ENCODE results near the gene NMB.
A peak's percentile ranks its signal among the peaks of the same experiment; 100 is the strongest.

The NMB gene

DNA sequence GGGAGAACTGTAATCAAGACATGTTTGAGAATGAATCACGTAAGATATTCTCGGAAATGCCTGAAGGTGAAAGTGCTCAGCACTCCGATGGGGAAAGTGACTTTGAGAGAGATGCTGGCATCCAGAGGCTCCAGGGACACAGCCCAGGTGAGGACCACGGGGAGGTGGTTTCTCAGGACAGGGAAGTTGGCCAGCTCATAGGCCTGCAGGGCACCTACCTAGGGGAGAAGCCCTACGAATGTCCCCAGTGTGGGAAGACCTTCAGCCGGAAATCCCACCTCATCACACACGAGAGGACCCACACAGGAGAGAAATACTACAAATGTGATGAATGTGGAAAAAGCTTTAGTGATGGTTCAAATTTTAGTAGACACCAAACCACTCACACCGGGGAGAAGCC is 37.4 kb downstream of the NMB start:
- TF ChIP-seq CTCF (IDR thresholded peaks at IDR 0.05; ENCODE audit: low read depth, low read length, missing control alignments) = no peak
- H3K4me3 ChIP-seq (ENCODE audit: low read depth, low read length) = no peak overlapping the region
- DNase-seq (ENCODE audit: low read depth) = no peak

DNA sequence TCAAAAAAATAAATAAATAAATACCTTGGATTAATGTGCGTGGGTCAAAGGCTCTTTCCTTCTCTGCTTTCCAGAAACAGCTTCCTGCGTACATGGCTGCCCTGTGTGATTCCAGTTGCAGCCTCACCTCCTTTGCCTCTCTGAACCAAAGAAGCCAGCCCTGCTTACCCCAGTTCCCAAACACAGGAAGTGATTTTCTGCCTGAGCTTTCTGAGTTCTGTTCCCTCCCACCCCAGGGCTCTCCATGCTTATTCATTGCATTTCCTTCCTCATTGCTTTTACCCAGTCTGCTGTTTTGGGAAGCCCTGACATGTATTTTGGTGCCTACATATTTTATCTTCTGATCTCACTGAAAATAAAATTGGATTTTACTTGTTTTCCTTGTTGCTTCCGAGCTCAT is 41.8 kb downstream of the NMB start:
- no peak for DNase-seq (ENCODE audit: low read depth)
- no peak overlapping the region for H3K4me3 ChIP-seq (ENCODE audit: low read depth, low read length)
- no peak for TF ChIP-seq CTCF (IDR thresholded peaks at IDR 0.05; ENCODE audit: low read depth, low read length, missing control alignments)

DNA sequence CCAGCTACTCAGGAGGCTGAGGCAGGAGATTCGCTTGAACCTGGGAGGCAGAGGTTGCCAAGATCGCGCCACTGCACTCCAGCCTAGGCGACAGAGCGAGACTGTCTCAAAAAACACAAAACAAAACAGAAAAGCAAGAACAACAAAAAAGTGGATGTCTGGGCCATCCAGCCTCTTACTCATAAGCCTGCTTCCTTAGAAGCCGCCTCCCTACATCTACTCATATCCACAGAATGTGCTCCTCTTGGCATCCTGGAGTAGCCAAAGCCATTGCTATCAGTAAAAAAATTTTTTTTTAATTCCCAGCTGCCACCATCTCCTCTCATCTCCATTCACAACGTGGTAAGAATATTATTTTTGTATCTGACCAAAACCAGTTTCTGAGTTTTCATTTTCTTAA is 46.4 kb downstream of the NMB start:
- H3K4me3 ChIP-seq (ENCODE audit: low read depth, low read length) = no peak overlapping the region
- TF ChIP-seq CTCF (IDR thresholded peaks at IDR 0.05; ENCODE audit: low read depth, low read length, missing control alignments) = no peak
- no peak for DNase-seq (ENCODE audit: low read depth)

GRCh38 chr15:84609818-84610525 is 48.0 kb downstream of the NMB start:
- TF ChIP-seq CTCF (IDR thresholded peaks at IDR 0.05; ENCODE audit: low read depth, low read length, missing control alignments) = no peak
- H3K4me3 ChIP-seq (ENCODE audit: low read depth, low read length) = no peak overlapping the region
- no peak for DNase-seq (ENCODE audit: low read depth)

DNA sequence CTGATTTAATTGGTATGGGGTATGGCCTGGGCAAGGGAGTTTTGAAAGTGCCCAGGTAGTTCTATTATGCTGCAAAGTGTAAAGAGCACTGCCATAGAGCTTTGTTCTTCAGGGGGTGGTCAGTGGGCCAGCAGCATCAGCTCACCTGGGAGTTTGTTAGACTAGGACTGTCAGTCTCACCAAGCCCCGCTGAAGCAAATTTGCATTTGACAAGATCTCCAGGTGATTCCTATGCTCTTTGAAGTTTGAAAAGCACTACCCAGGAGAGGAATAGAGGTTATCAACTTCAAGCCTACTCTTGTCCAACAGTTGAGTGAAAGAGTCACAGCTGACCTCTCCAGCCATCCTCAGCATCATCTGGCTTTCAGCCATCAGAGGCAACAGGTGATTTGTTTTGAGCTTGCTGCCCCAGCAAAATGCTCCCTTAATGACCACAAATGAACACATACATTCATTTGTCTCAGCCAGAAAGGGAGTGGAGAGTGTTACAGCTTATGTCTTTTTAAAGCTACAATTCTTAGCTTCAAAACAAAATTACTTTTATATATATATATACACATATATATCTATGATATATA is 49.2 kb downstream of the NMB start:
- TF ChIP-seq CTCF (IDR thresholded peaks at IDR 0.05; ENCODE audit: low read depth, low read length, missing control alignments) = no peak
- no peak for DNase-seq (ENCODE audit: low read depth)
- no peak overlapping the region for H3K4me3 ChIP-seq (ENCODE audit: low read depth, low read length)

- no peak overlapping the region for H3K4me3 ChIP-seq (ENCODE audit: low read depth, low read length)
- no peak for DNase-seq (ENCODE audit: low read depth)
- TF ChIP-seq CTCF (IDR thresholded peaks at IDR 0.05; ENCODE audit: low read depth, low read length, missing control alignments) = no peak
Measured at GRCh38 chr15:84606653-84607120, 51.3 kb downstream of the NMB start.

DNA sequence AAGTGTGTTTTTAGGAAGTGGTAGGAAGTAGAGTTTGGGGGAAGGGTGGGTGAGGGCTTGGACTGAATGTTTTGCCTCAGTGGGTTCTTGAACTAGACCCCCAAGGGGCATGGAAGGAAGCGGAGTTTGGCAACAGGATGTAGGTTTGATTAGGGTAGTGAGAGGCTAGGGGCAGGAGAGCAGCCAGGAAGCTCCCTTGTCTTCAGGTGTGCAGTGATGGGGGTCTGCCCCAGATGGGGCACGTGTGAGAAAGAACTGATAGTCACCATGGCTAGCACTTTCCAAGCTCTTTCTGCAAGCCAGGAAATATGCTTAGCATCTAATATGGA is 52.5 kb downstream of the NMB start:
- DNase-seq (ENCODE audit: low read depth) = no peak
- TF ChIP-seq CTCF (IDR thresholded peaks at IDR 0.05; ENCODE audit: low read depth, low read length, missing control alignments) = no peak
- peak overlapping the region; percentile 13; the same call in 1 of the 2 replicates for H3K4me3 ChIP-seq (ENCODE audit: low read depth, low read length)
